IMR-90 (cell line): ENCODE data around the gene SLC37A3. TPM values are rescaled to one million over a fixed set of nuclear protein-coding genes. Genes with fewer than 3 reads are reported as not detected.

ENCODE experiments used
- ATAC-seq: fragments of 200-7000 bp; cut with Tn5 transposase; 2 replicates; pipeline ENCODE4 v1.9.1; 2020; ENCODE audit warnings: low read depth, mild to moderate bottlenecking, moderate library complexity
- BruUV-seq: library from RNA; stranded (reverse); fragments of 400-500 nt; replicated peaks from 2 replicates; lab custom pipeline; 2021; lab: Mats Ljungman, UMichigan
- CTCF ChIA-PET: fragments of 300-600 bp; formaldehyde crosslinking; extraction: SDS; loops from one replicate; lab custom pipeline; 2021; ENCODE audit warnings: antibody characterized with exemption; lab: Yijun Ruan, JAX
- POLR2A ChIA-PET: fragments of 300-600 bp; sonication (Branson Sonifier 250); formaldehyde crosslinking; loops from one replicate; lab custom pipeline; 2022; ENCODE audit warnings: antibody characterized with exemption; ENCODE audit not compliant: unreplicated experiment; lab: Charles Lee
- DNase-seq: peaks from one replicate; pipeline ENCODE4 v3.0.0; 2013
- H2AFZ ChIP-seq: replicated peaks from 2 replicates; pipeline ENCODE3; 2013; ENCODE audit warnings: low read length, mild to moderate bottlenecking; ENCODE audit not compliant: poor library complexity
- H2AK5ac ChIP-seq: 2 replicates; pipeline ENCODE4 v1.6.1; 2013; ENCODE audit warnings: low read depth, low read length, inconsistent platforms
- H2AK9ac ChIP-seq: replicated peaks from 2 replicates; pipeline ENCODE3; 2013; ENCODE audit warnings: mild to moderate bottlenecking, low read depth, low read length, moderate library complexity; ENCODE audit not compliant: poor library complexity
- H2BK120ac ChIP-seq: 2 replicates; pipeline ENCODE4 v1.6.1; 2013; ENCODE audit warnings: low read depth, low read length, inconsistent platforms
- H2BK15ac ChIP-seq: 3 replicates; pipeline ENCODE4 v1.6.1; 2013; ENCODE audit warnings: low read depth, low read length, inconsistent platforms
- H2BK20ac ChIP-seq: 2 replicates; pipeline ENCODE4 v1.6.1; 2013; ENCODE audit warnings: low read depth, mild to moderate bottlenecking, inconsistent platforms, low read length, moderate library complexity
- H2BK5ac ChIP-seq: 2 replicates; pipeline ENCODE4 v1.6.1; 2013; ENCODE audit warnings: mild to moderate bottlenecking, low read depth, low read length, inconsistent platforms; ENCODE audit not compliant: poor library complexity, severe bottlenecking
- H3K14ac ChIP-seq: replicated peaks from 2 replicates; pipeline ENCODE4 v1.6.1; 2013; ENCODE audit warnings: low read depth, low read length, inconsistent platforms
- H3K18ac ChIP-seq: 2 replicates; pipeline ENCODE4 v1.6.1; 2013; ENCODE audit warnings: low read depth, low read length, control low read depth
- H3K23ac ChIP-seq: 2 replicates; pipeline ENCODE4 v1.6.1; 2013; ENCODE audit warnings: low read depth, low read length, inconsistent platforms
- H3K27ac ChIP-seq: 2 replicates; pipeline ENCODE4 v1.5.1; 2013; ENCODE audit warnings: mild to moderate bottlenecking, control low read depth, low read length; ENCODE audit not compliant: insufficient read depth
- H3K27me3 ChIP-seq: 2 replicates; pipeline ENCODE4 v1.6.1; 2013; ENCODE audit warnings: low read length; ENCODE audit not compliant: control insufficient read depth, insufficient read depth
- H3K36me3 ChIP-seq: 2 replicates; pipeline ENCODE4 v1.6.1; 2013; ENCODE audit warnings: low read length, mixed read lengths; ENCODE audit not compliant: control insufficient read depth, insufficient read depth
- H3K4ac ChIP-seq: 2 replicates; pipeline ENCODE4 v1.6.1; 2013; ENCODE audit warnings: low read depth, low read length, inconsistent platforms
- H3K4me1 ChIP-seq: 2 replicates; pipeline ENCODE4 v1.6.1; 2013; ENCODE audit warnings: low read length, mixed read lengths; ENCODE audit not compliant: control insufficient read depth, insufficient read depth
- H3K4me2 ChIP-seq: 2 replicates; pipeline ENCODE4 v1.6.1; 2013; ENCODE audit warnings: low read depth, mild to moderate bottlenecking, control low read depth, low read length, moderate library complexity
- H3K4me3 ChIP-seq: 2 replicates; pipeline ENCODE4 v1.5.1; 2013; ENCODE audit warnings: low read depth, mild to moderate bottlenecking, control low read depth, low read length, moderate library complexity; ENCODE audit not compliant: insufficient read depth
- H3K56ac ChIP-seq: 2 replicates; pipeline ENCODE4 v1.6.1; 2013; ENCODE audit warnings: low read length, inconsistent platforms; ENCODE audit not compliant: insufficient read depth; ENCODE audit errors: extremely low read depth
- H3K79me1 ChIP-seq, 2 experiments: 2 replicates each; pipeline ENCODE4 v1.6.1; 2013; ENCODE audit warnings: low read length in 2 of 2, inconsistent platforms in 1 of 2, low read depth in 1 of 2
- H3K9ac ChIP-seq: 2 replicates; pipeline ENCODE4 v1.6.1; 2013; ENCODE audit warnings: low read depth, low read length, control low read depth
- H3K9me1 ChIP-seq: 2 replicates; pipeline ENCODE4 v1.6.1; 2013; ENCODE audit warnings: low read length, inconsistent platforms; ENCODE audit not compliant: insufficient read depth
- H3K9me3 ChIP-seq: 2 replicates; pipeline ENCODE4 v1.6.1; 2013; ENCODE audit warnings: low read length; ENCODE audit not compliant: control insufficient read depth, insufficient read depth
- H4K20me1 ChIP-seq: 2 replicates; pipeline ENCODE4 v1.6.1; 2013; ENCODE audit warnings: low read length, inconsistent platforms; ENCODE audit not compliant: insufficient read depth
- H4K5ac ChIP-seq: 2 replicates; pipeline ENCODE4 v1.6.1; 2013; ENCODE audit warnings: mild to moderate bottlenecking, low read depth, low read length, control low read depth
- H4K8ac ChIP-seq, 2 experiments: 2 replicates each; pipeline ENCODE4 v1.6.1; 2013; ENCODE audit warnings: low read depth in 2 of 2, low read length in 2 of 2, control low read depth in 1 of 2, inconsistent platforms in 1 of 2
- H4K91ac ChIP-seq: 2 replicates; pipeline ENCODE4 v1.6.1; 2013; ENCODE audit warnings: low read depth, low read length, inconsistent platforms; ENCODE audit not compliant: insufficient read depth
- CEBPB ChIP-seq: IDR thresholded peaks from 2 replicates; pipeline ENCODE4 v1.6.1; 2012; ENCODE audit warnings: low read depth, low read length, improper control_type of control experiment
- CTCF ChIP-seq: conservative IDR thresholded peaks from 2 replicates; pipeline ENCODE4 v1.5.1; 2012; ENCODE audit warnings: mild to moderate bottlenecking, low read depth, low read length, improper control_type of control experiment
- MAFK ChIP-seq: IDR thresholded peaks from 2 replicates; pipeline ENCODE4 v1.6.1; 2012; ENCODE audit warnings: low read depth, low read length, improper control_type of control experiment
- MXI1 ChIP-seq: IDR thresholded peaks from 2 replicates; pipeline ENCODE4 v1.6.1; 2012; ENCODE audit warnings: low read depth, mild to moderate bottlenecking, low read length, moderate library complexity, borderline replicate concordance
- POLR2A ChIP-seq: IDR thresholded peaks from 2 replicates; pipeline ENCODE4 v1.6.1; 2012; ENCODE audit warnings: mild to moderate bottlenecking, low read depth, low read length
- RCOR1 ChIP-seq: IDR thresholded peaks from 2 replicates; pipeline ENCODE4 v1.6.1; 2012; ENCODE audit warnings: mild to moderate bottlenecking, low read length, improper control_type of control experiment; ENCODE audit not compliant: insufficient replicate concordance
- SMC3 ChIP-seq: fragments of 150-350 bp; IDR thresholded peaks from 2 replicates; pipeline ENCODE4 v1.6.1; 2016; ENCODE audit warnings: low read depth, mild to moderate bottlenecking, antibody characterized with exemption, low read length, moderate library complexity
- USF2 ChIP-seq: fragments of 150-350 bp; IDR thresholded peaks from 2 replicates; pipeline ENCODE4 v1.6.1; 2017; ENCODE audit warnings: mild to moderate bottlenecking, antibody characterized with exemption, low read length, low read depth
- WGBS, 2 experiments: methylation state at CpG; one replicate each; pipeline versions ENCODE4 v1.1.5 to v1.1.7; 2013; ENCODE audit warnings: missing lambda C conversion rate in 2 of 2; ENCODE audit not compliant: insufficient read length in 1 of 2; ENCODE audit errors: extremely low coverage in 2 of 2; 5-methylcytosine and 5-hydroxymethylcytosine counted together
- dilution Hi-C: fragments of 300-500 bp; cut with HindIII; formaldehyde crosslinking; loops from one replicate; pipeline ENCODE4 v1.14.3; 2018; ENCODE audit warnings: low sequenced_read_pairs; ENCODE audit not compliant: unreplicated experiment
- in situ Hi-C: fragments of 300-500 bp; cut with MboI; formaldehyde crosslinking; loops from 3 replicates; pipeline ENCODE4 v1.14.3; 2019; ENCODE audit warnings: low sequenced_read_pairs, inconsistent platforms, mixed read lengths
- intact Hi-C: fragments of 100-400 bp; cut with micrococcal nuclease; formaldehyde crosslinking; loops from 2 replicates; pipeline ENCODE4 v1.10.0; 2022
- polyA plus RNA-seq, 3 experiments: library from polyadenylated mRNA; depleted of rRNA; stranded (reverse); fragments of >200 nt; gene quantifications; 2 replicates each; pipeline ENCODE4 v1.2.3, GENCODE V29; 2012; ENCODE audit warnings: low replicate concordance in 1 of 3
- total RNA-seq: library from RNA; depleted of rRNA; stranded (reverse); fragments of >200 nt; gene quantifications from 2 replicates; pipeline ENCODE4 v1.2.3, GENCODE V29; 2012

Gene SLC37A3
- total and polyA plus RNA-seq, 2 of the 4 experiments (the other 2 are of a cell fraction), result 43.2 to 45.3 TPM

GRCh38 chr7:140383954-140384713 lies 14.2 kb downstream of the SLC37A3 start (continued):
- no peak for TF ChIP-seq SMC3

- Histone ChIP-seq H3K4me3 (no peak overlapping the region), H3K9ac (no peak overlapping the region), H3K4ac (no peak overlapping the region), H4K8ac (no peak overlapping the region), H3K4me2 (no peak overlapping the region), H3K79me1 (peaks cover 4 to 10% of the 10 kb centered on the region in 2 experiments; a peak in 3 of 4 replicates), H2AK9ac (no peak overlapping the region), H3K9me1 (no peaks in the 10 kb centered on the region), H2BK5ac (no peak overlapping the region), H3K9me3 (no peaks in the 10 kb centered on the region), H3K23ac (no peak overlapping the region), H3K36me3 (peaks cover 19% of the 10 kb centered on the region), H2BK20ac (no peak overlapping the region), H3K27me3 (no peaks in the 10 kb centered on the region), H4K20me1 (no peaks in the 10 kb centered on the region), H3K18ac (no peak overlapping the region), H3K14ac (no peak overlapping the region), H2BK15ac (no peak overlapping the region), H4K5ac (no peak overlapping the region), H2BK120ac (no peak overlapping the region), H3K4me1 (no peaks in the 10 kb centered on the region), H2AK5ac (no peak overlapping the region), H3K56ac (no peak overlapping the region), H2AFZ (no peak overlapping the region), H3K27ac (no peak overlapping the region), H4K91ac (no peak overlapping the region)
- no peak for TF ChIP-seq CEBPB
- TF ChIP-seq CTCF, result no peak
- no peak for TF ChIP-seq MXI1
- no peak for TF ChIP-seq USF2
- TF ChIP-seq POLR2A, result no peak
- TF ChIP-seq RCOR1, result no peak
- no peak for TF ChIP-seq MAFK
- ChIA-PET CTCF (no interaction called here), POLR2A (interaction anchor here (0.6 kb wide), 1 partner anchor 21 kb away, joined by 3 read pairs; no protein-coding TSS in a partner anchor)
- dilution Hi-C loops, result no loop called here
- no peak for ATAC-seq
- whole genome bisulfite sequencing, 2 experiments, result 80% methylated on average over 2 of the region's 8 CpGs; no CpG with 5 or more reads in 1 of the 2 experiments
- DNase-seq, result no peak
- in situ Hi-C loops, result no loop called here
- intact Hi-C loops, result no loop called here
- no TSS peak for BruUV-seq
Observed at GRCh38 chr7:140375892-140376730, 22.2 kb downstream of the SLC37A3 start.
